Kasumi-1 (cell line): Measurements from ENCODE around the gene GLI3.
A peak's percentile ranks its signal among the peaks of the same experiment; 100 is the strongest.

ENCODE experiments used
- DNase-seq, 2 experiments: peaks; one replicate each; lab custom pipeline; 2025; lab: John Stamatoyannopoulos, UW

GLI3 gene

GRCh38 chr7:42082144-42082543 lies 154.9 kb downstream of the GLI3 start:
- no peak for DNase-seq

DNA sequence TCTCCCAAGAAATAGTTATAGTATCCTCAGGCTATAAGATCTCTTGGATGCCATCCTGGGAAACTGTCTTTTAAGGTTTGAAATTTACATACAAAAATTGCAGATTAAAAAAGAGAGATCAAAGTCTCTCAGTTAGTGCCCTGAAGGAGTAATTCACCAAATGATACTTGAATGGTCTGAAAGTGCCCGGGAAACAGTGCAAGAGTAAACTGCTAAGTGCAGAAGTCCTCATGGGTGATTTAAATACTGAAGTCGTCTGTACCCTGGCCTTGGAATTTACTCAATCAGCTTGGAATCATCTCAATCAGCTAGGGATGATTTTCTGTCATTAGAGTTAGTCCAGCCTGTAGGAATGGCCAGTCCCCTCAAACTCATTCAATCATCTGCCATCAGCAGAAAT lies 155.3 kb downstream of the GLI3 start:
- DNase-seq = no peak

DNA sequence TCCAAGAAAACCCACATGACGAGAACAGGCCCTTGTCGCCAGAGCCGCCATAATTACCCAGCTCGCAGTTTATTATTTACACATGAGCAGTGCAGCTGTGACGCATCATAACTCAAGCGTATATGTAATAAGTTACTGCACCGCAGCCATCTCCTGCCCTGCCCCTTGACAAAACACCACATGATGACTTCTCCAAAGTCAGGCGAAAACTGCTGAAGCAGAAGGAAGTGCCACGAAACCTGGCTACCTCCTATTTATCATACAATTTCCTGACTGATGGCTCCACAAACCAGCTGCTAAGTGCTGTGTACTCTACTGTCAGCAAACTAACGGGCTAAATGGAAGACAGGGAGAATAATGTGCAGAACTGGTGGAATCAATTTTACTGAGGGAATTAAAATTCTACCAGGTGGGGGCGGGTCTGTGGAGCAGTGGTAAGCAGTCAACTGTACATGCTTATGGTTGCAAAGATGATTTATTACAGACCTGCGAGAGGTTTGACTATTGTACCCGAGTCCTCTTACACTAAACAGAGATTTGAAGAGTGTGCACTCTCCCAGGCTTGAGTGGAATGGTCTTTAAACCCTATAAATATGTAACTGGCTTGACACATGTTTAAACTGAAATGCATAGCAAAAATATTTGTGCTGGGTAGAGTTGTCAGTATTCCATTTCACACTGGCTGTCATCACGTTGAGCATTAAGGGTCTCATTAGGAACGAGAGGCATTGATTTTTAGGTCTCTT lies 156.0 kb downstream of the GLI3 start:
- peak; percentile 92 to 94 for DNase-seq

DNA sequence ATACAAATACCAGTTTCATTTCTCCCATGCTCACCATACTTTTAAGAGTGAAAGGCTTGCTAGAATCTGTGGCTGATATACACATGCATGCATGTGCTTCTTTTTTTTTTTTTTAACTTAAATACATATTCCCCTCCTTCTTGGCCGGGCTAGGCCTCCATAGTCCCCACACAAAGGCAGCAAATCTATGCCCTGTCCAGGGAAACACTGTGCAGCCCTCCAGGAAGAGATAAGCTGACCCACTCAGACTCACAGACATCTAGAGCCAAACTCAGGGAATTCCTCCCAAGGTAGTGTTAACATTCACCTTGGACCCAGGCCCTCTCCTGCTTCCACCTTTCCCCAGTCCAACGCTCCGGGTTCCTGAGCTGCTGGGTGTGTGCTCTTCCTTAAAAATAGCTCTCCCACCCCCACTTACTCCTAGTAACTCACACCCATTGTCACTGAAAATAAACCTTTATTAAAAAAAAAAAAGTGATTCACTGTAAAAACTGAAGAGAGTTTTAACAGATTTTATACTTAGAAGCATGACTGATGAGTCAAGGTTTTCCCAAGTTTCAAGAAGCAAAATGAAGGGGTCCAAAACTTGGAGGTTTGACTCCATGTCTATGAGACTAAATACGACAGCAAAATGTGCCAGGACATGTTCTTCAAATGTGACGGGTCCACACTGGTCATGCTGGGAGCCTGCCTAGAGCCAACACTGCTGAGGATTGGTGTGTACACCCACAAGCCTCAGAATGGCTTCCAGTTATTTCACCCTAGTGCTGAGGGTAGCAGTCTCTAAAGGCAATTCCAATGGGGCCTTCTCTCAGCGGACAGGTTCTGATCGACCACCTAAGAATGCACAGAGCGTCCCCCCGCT lies 159.5 kb downstream of the GLI3 start:
- DNase-seq = no peak

GRCh38 chr7:42076870-42077269 lies 160.1 kb downstream of the GLI3 start:
- DNase-seq = no peak

DNA sequence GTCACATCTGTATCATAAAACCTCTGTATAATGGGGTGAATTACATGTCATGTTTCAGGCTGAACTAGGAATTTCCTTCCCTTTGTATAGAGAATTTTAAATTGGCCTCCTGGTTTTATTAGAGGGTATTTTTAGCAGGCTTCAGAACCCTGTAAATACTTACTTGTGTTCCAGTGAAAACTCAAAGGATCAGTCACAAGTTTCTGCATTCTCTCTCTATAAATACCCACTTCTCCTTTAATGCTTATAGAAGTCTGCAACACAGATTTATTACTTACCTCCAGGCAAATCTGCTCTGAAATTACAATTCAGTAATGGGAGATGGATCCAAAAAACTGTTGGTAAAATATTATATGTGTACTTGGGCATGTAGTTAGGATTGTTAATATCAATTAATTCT lies 161.6 kb downstream of the GLI3 start:
- no peak for DNase-seq

DNA sequence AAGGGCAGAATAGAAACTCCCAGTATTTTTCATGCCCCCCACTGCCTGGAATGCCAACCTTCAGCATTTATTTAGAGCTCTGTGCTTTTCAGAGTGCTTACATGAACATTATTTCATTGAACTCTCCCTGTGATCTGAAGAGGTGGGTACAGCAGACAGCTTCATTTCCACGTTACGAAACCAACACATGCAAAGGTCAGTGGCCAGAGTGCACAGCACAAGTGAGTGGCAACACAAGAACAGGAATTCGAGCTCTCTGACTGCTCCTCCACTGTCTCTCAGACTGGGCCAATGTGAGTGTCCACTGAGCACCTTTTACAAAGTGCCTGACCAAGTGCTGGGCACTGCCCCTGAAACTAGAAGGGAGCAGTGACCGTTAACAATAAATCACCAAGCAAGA lies 162.9 kb downstream of the GLI3 start:
- no peak for DNase-seq

DNA sequence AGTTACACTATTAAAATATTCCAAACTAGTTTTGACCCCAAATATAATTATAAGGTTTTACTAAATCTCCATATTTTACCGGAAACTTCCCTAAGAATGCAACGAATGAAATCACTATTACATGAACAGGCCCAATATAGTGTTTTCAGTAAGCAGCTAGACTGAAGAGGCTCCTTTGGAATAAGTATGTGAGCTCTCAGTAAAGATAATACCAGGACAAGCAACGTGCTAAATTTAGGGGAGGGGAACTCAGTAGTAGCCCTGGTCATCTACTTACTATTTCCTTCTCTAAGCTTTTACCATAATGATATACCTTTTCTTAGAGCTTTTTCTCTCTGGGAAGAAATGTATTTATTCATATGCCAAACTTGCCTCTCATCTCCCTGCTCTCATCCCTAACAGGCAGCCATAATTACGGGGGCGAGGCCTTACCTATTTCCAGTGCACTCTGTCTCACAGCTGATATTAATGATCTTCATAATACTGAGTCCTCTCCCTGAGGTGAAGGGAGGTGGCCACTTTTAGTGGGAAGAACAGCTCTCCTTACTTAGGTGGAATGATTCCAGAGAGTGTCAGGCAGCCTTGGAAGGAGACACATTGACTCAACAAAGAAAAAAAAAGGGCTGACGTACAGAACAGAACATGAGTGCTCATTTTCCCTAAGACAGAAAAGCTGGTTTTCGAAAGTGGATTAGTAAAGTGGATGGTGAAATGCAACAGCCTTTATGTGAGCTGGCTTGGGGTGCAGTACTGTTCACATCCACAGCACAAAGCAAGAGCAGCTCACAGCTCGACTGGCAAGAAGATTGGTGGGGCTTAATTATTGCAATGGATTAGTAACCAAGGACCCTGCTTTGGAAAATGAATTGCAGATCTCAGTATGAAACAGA lies 165.4 kb downstream of the GLI3 start:
- DNase-seq = peak; percentile 83 to 84

DNA sequence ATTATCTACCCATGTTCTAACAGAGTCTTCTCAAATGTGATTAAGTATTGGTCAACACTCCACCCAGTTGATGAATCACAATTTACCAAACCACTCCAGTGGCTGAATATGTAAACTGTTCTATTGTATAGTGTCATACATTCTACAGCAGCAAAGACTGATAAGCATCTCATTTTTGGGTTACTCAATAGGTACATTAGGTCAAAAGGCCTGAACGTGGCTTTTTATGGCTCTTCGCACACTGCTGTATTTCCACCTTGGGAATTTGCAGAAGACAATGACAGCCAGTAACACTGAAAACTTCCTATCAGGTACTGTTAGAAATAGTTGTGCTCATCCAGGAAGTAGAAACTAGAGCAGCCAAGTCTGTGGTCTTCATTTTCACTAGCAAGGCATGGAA lies 166.9 kb downstream of the GLI3 start:
- no peak for DNase-seq

- no peak for DNase-seq
Measured at GRCh38 chr7:42069590-42069989, 167.4 kb downstream of the GLI3 start.

DNA sequence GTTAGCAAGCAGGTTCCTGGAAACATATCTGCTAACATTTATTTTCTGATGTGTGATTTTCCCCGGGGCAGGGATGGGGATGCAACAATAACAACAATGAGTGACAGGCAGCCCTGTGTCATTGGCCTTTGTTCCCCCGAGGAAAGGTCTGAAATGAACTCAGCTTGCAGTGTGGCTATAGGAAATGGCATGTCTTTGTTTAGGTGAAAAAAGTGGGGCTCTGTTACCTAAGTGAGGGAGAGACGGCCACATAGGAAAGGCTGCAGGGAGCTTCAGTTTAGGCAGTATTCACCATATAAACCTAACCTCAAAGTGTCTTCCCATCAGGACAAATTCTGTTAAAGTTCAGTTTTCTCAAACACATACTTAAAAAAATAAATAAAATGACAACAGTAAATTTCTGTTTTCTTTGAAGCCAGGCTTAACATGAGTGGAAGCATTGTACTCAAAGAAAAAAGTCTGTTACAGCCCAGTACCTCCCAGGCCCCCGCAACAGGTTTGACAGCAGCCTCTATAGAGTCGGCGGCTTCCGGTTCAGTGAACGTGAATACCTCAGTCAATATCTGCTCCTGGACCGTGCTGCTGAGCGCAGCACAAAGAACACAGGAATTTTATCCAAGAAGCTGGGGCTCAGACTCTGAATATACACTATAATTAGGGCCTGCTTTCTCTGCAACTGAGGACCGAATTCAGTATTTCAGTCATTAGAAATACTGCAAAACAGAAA lies 168.3 kb downstream of the GLI3 start:
- no peak for DNase-seq

- no peak for DNase-seq
Measured at GRCh38 chr7:42065942-42066341, 171.1 kb downstream of the GLI3 start.

DNA sequence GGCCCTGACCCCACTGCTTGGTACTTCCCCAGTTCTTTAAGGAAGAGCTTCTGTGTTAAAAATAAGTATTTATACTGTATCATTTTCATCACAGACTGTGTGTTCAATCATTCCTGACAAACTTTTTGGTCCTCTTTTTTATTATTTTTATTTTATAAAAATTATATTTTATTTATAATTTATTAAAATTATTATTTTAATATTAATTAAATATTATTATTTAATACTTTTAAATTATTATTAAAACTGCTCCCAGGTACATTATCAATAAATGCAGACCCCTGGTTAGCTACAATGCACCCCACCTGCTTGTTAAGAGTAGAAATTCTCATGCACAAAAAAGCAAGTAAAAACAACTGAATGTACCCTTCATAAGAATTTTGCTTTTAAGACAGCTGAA lies 172.0 kb downstream of the GLI3 start:
- DNase-seq = no peak

GRCh38 chr7:42064534-42064933 lies 172.5 kb downstream of the GLI3 start:
- DNase-seq = no peak

GRCh38 chr7:42059275-42059674 lies 177.7 kb downstream of the GLI3 start:
- DNase-seq = no peak

DNA sequence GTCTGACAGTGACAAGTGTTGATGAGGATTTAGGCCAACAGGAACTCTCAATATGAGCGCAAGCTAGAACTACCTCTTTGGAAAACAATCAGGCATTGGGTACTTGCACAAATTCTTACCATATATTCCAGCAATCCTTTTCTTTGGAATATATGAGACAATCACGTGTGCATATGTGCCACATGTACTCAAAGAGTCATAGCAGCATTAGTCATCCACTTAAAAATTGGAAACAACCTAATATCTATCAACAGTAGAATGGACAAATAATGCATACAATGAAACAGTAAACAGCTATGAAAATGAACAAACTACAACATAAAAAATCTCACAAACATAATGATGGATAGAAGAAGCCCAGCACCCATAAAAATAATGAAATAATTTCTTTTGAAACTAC lies 179.7 kb downstream of the GLI3 start:
- no peak for DNase-seq

- peak in 1 of 2 experiments; percentile 8 for DNase-seq
Measured at GRCh38 chr7:42055171-42055570, 181.8 kb downstream of the GLI3 start.

GRCh38 chr7:42053834-42054233 lies 183.2 kb downstream of the GLI3 start:
- no peak for DNase-seq

- DNase-seq = no peak
Measured at GRCh38 chr7:42049761-42050160, 187.2 kb downstream of the GLI3 start.

- no peak for DNase-seq
Measured at GRCh38 chr7:42046483-42046882, 190.5 kb downstream of the GLI3 start.

- no peak for DNase-seq
Measured at GRCh38 chr7:42045961-42046360, 191.0 kb downstream of the GLI3 start.

GRCh38 chr7:42039921-42040320 lies 197.1 kb downstream of the GLI3 start:
- DNase-seq = no peak
